ENCODE measurements around the gene DDX49. TPM values are rescaled to one million over a fixed set of nuclear protein-coding genes. Genes with fewer than 3 reads are reported as not detected.

The DDX49 gene
- total RNA-seq, 1 experiment from 2014 or later: 51.9 TPM

- TF ChIP-seq ZNF274 (IDR thresholded peaks at IDR 0.05; ENCODE audit: low read depth, low read length): no peak
Observed at GRCh38 chr19:18878858-18879578, 40.5 kb upstream of the DDX49 start (continued).

GRCh38 chr19:18879579-18880373 lies 39.7 kb upstream of the DDX49 start:
- H3K79me2 ChIP-seq (ENCODE audit: insufficient read depth, low read length): no peaks in the 10 kb centered on the region
- no peak overlapping the region for H3K4me2 ChIP-seq (ENCODE audit: low read length)
- BruUV-seq (replicated peaks): no TSS peak
- intact Hi-C loops (cut with micrococcal nuclease): no loop called here
- peak overlapping the region; percentile 18; the same call in 1 of the 2 replicates for H3K27ac ChIP-seq (ENCODE audit: low read depth, low read length)
- H3K36me3 ChIP-seq (ENCODE audit: control insufficient read depth in 1 of 2, insufficient read depth in 2 of 2, low read length in 2 of 2): no peaks in the 10 kb centered on the region
- CTCF ChIA-PET: interaction anchor here (1.7 kb wide), 1 partner anchor 33 kb away, joined by 6 read pairs; no protein-coding TSS in a partner anchor
- peak; percentile 46 for DNase-seq (ENCODE audit: low read depth, low spot score)
- RAD21 ChIA-PET (ENCODE audit: low non-redundant PET in 1 of 2, low total read pairs in 2 of 2, uncharacterized antibody in 2 of 2, unreplicated experiment in 2 of 2): interaction anchor here in 1 of 2 experiments (0.9 kb wide), 1 partner anchor 107 kb away, joined by 4 read pairs; no protein-coding TSS in a partner anchor
- H3K9ac ChIP-seq (ENCODE audit: low read length): no peak overlapping the region
- H3K4me3 ChIP-seq (replicated peaks in 1 of 2; ENCODE audit: low read depth in 1 of 2, low read length in 2 of 2): no peak overlapping the region
- no peak overlapping the region for H2AFZ ChIP-seq (ENCODE audit: low read depth, low read length, poor library complexity, severe bottlenecking)
- no peak for TF ChIP-seq REST (IDR thresholded peaks at IDR 0.05; ENCODE audit: low read depth)
- TF ChIP-seq CTCF (IDR thresholded peaks at IDR 0.05 in 2 of 3, conservative IDR thresholded peaks at IDR 0.05 in 1 of 3; ENCODE audit: borderline replicate concordance in 1 of 3, insufficient read depth in 1 of 3, low read depth in 2 of 3, low read length in 2 of 3): no peak
- TF ChIP-seq POLR2AphosphoS5 (IDR thresholded peaks at IDR 0.05; ENCODE audit: low read depth, low read length): no peak
- TF ChIP-seq POLR2A (IDR thresholded peaks at IDR 0.05; ENCODE audit: borderline replicate concordance, extremely low read depth, insufficient read depth, insufficient read length): no peak
- TF ChIP-seq FOSL1 (IDR thresholded peaks at IDR 0.05; ENCODE audit: low read depth): no peak
- TF ChIP-seq SP1 (IDR thresholded peaks at IDR 0.05; ENCODE audit: low read depth): peak; percentile 21; the same call in 1 of the 2 replicates
- no peak for TF ChIP-seq ZNF274 (IDR thresholded peaks at IDR 0.05; ENCODE audit: low read depth, low read length)
- no peak for TF ChIP-seq SRF (IDR thresholded peaks at IDR 0.05; ENCODE audit: low read depth)
- no peak for TF ChIP-seq EGR1 (IDR thresholded peaks at IDR 0.05; ENCODE audit: low read depth)
- H4K20me1 ChIP-seq (ENCODE audit: insufficient read depth): no peaks in the 10 kb centered on the region
- no peaks in the 10 kb centered on the region for H3K9me2 ChIP-seq (ENCODE audit: insufficient read depth)
- H3K9me3 ChIP-seq (ENCODE audit: control insufficient read depth in 1 of 2, insufficient read depth in 1 of 2, low read depth in 1 of 2, low read length in 2 of 2): peaks cover 0 to 9% of the 10 kb centered on the region in 2 experiments; a peak in 1 of 4 replicates
- peaks cover 5 to 16% of the 10 kb centered on the region in 2 experiments; a peak in 3 of 4 replicates for H3K4me1 ChIP-seq (ENCODE audit: control insufficient read depth in 1 of 2, insufficient read depth in 2 of 2, low read length in 2 of 2)
- POLR2A ChIA-PET: no interaction called here
- no peaks in the 10 kb centered on the region for H3K27me3 ChIP-seq (ENCODE audit: insufficient read depth, low read length)
- peak; percentile 81 for ATAC-seq

All from HCT116 (cell line).